Thoracic aorta (tissue), 2 donors: ENCODE results near the gene SPIB. TPM values are rescaled to one million over a fixed set of nuclear protein-coding genes. Genes with fewer than 3 reads are reported as not detected.

ENCODE experiments used
- ATAC-seq: fragments of 150-250 bp; one replicate; pipeline ENCODE4 v1.8.0; 2017; ENCODE audit warnings: low read depth; ENCODE audit not compliant: insufficient number of reproducible peaks, low FRiP score
- DNase-seq: peaks from one replicate; pipeline ENCODE4 v3.0.0-alpha.2; 2020; ENCODE audit warnings: low spot score
- H3K27ac ChIP-seq, 2 donors: fragments of 200-600 bp; sonication (generic); 1 replicate in 1 of 2; 2 replicates in 1 of 2; pipeline ENCODE4 v1.5.1; 2016; ENCODE audit warnings: mild to moderate bottlenecking in 2 of 2, moderate library complexity in 2 of 2
- H3K27me3 ChIP-seq: fragments of 200-600 bp; sonication (generic); replicated peaks from 2 replicates; pipeline ENCODE4 v1.6.0; 2016; ENCODE audit warnings: mild to moderate bottlenecking; ENCODE audit not compliant: insufficient read depth
- H3K36me3 ChIP-seq: fragments of 200-600 bp; sonication (generic); one replicate; pipeline ENCODE4 v1.5.1; 2016
- H3K4me1 ChIP-seq, 2 donors: fragments of 200-600 bp; sonication (generic); 1 replicate in 1 of 2; 2 replicates in 1 of 2; pipeline versions ENCODE4 v1.5.1 to v1.6.0; 2016; ENCODE audit warnings: low read depth in 2 of 2, mild to moderate bottlenecking in 1 of 2; ENCODE audit not compliant: control insufficient read depth in 1 of 2
- H3K4me3 ChIP-seq: fragments of 200-600 bp; sonication (generic); 2 replicates; pipeline ENCODE4 v1.5.1; 2016; ENCODE audit warnings: mild to moderate bottlenecking
- H3K9me3 ChIP-seq: fragments of 200-600 bp; sonication (generic); 2 replicates; pipeline ENCODE4 v1.5.1; 2016
- total RNA-seq, 2 donors: library from RNA; depleted of rRNA; stranded (reverse); fragments of >200 nt; gene quantifications; one replicate each; pipeline versions ENCODE4 v1.1.0 to v1.2.3, GENCODE V29; 2016
- TF ChIP-seq, protein P1 (sequence below): fragments of 200-600 bp; sonication (generic); IDR thresholded peaks from one replicate; pipeline ENCODE4 v1.5.1; 2019; ENCODE audit warnings: antibody characterized with exemption

The SPIB gene
- total RNA-seq, 2 donors from 2014 or later: not detected

DNA sequence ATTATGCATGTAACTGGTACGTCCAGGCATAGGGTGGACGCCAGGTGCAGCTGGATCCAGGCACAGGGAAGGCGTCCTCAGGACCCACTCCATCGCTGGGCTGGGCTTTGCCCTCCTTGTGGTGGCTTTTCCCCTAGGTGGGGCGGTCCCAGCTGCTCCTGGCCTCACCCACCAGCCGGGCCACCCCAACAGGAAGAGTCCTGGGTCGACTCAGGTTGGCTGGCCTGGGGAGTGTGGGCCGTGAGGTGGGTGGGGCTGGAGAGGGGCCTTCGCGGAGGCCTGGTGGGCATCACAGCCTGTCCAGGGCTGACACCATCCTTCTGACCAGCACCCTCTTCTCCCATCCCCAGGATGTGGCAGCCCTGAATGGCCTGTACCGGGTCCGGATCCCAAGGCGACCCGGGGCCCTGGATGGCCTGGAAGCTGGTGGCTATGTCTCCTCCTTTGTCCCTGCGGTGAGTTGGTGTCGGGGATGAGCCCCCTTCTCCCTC lies 61.1 kb downstream of the SPIB start:
- Histone ChIP-seq H3K9me3 (no peaks in the 10 kb centered on the region), H3K27ac (no peak overlapping the region), H3K27me3 (no peaks in the 10 kb centered on the region), H3K4me3 (no peak overlapping the region), H3K4me1 (peaks cover 8 to 17% of the 10 kb centered on the region in 2 donors), H3K36me3 (peaks cover 38% of the 10 kb centered on the region)
- ATAC-seq (no peak), DNase-seq (no peak)
- TF ChIP-seq, protein P1, sequence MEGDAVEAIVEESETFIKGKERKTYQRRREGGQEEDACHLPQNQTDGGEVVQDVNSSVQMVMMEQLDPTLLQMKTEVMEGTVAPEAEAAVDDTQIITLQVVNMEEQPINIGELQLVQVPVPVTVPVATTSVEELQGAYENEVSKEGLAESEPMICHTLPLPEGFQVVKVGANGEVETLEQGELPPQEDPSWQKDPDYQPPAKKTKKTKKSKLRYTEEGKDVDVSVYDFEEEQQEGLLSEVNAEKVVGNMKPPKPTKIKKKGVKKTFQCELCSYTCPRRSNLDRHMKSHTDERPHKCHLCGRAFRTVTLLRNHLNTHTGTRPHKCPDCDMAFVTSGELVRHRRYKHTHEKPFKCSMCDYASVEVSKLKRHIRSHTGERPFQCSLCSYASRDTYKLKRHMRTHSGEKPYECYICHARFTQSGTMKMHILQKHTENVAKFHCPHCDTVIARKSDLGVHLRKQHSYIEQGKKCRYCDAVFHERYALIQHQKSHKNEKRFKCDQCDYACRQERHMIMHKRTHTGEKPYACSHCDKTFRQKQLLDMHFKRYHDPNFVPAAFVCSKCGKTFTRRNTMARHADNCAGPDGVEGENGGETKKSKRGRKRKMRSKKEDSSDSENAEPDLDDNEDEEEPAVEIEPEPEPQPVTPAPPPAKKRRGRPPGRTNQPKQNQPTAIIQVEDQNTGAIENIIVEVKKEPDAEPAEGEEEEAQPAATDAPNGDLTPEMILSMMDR: no peak

DNA sequence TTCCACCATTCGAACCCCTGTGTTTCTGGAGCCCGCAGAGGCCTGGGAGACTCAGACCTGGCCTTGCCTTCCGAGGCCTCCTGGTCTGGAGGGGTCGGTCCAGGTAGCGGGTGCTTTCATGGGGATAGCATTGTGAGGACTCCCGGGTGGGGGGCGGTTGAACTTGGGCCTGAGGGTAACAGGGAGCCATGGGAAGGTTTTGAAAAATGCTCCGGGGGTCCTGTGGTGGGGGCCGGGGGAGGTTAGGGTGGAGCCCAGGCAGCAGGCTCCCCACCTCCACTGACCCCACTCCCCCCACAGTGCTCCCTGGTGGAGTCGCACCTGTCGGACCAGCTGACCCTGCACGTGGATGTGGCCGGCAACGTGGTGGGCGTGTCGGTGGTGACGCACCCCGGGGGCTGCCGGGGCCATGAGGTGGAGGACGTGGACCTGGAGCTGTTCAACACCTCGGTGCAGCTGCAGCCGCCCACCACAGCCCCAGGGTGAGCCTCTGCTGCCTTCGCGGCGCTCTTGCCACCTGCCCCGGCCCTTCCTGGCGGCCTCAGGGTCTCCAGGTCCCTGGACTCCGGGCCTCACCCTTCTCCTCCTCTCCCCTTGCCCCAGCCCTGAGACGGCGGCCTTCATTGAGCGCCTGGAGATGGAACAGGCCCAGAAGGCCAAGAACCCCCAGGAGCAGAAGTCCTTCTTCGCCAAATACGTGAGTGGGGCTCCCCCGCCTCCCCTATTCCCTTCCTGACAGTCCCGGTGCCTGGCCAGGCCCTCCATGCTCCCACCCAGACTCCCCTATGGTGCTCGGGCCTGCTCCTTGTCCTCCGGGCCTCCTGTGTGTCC lies 61.8 kb downstream of the SPIB start:
- Histone ChIP-seq H3K4me1 (peaks cover 8 to 17% of the 10 kb centered on the region in 2 donors), H3K9me3 (no peaks in the 10 kb centered on the region), H3K36me3 (peaks cover 38% of the 10 kb centered on the region), H3K4me3 (no peak overlapping the region), H3K27ac (no peak overlapping the region), H3K27me3 (no peaks in the 10 kb centered on the region)
- ATAC-seq: no peak
- no peak for DNase-seq
- TF ChIP-seq, protein P1: no peak

Other genes starting within 250 kb of the SPIB start
- 10 to 100 TPM in 1 of 2 donors, 1 to 10 TPM in 1; 2.6 to 11.1 TPM for gene MYH14, start 215.3 kb upstream of the SPIB start, total RNA-seq
- 1 to 10 TPM; 1.3 to 4.2 TPM for gene KCNC3, start 89.6 kb upstream of the SPIB start, total RNA-seq
- gene NAPSA, start 53.3 kb upstream of the SPIB start, total RNA-seq: not detected
- gene NR1H2, start 42.5 kb upstream of the SPIB start, total RNA-seq: 100 to 1,000 TPM; 113 to 138 TPM
- gene POLD1, start 34.6 kb upstream of the SPIB start, total RNA-seq: 10 to 100 TPM; 12.8 to 39.5 TPM
- under 1 TPM in 1 of 2 donors, not detected in 1; 0.14 TPM for gene MYBPC2, start 14.0 kb downstream of the SPIB start, total RNA-seq
- 100 to 1,000 TPM in 1 of 2 donors, 10 to 100 TPM in 1; 85.6 to 139 TPM for gene EMC10, start 57.6 kb downstream of the SPIB start, total RNA-seq
- gene GARIN5A, start 57.9 kb downstream of the SPIB start, total RNA-seq: under 1 TPM in 1 of 2 donors, not detected in 1; 0.56 TPM
- gene JOSD2, start 92.3 kb downstream of the SPIB start, total RNA-seq: 10 to 100 TPM; 11.6 to 34.7 TPM
- gene ASPDH, start 95.0 kb downstream of the SPIB start, total RNA-seq: not detected
- 10 to 100 TPM in 1 of 2 donors, 1 to 10 TPM in 1; 5.3 to 13.7 TPM for gene LRRC4B, start 149.5 kb downstream of the SPIB start, total RNA-seq
- not detected for gene SYT3, start 220.9 kb downstream of the SPIB start, total RNA-seq
- not detected for gene C19orf81, start 230.5 kb downstream of the SPIB start, total RNA-seq